ENCODE measurements around the gene UBE2K. TPM values are rescaled to one million over a fixed set of nuclear protein-coding genes. Genes with fewer than 3 reads are reported as not detected.

Gene UBE2K
- total and polyA plus RNA-seq, 2 experiments from 2014 or later, result 26.7 to 127 TPM

DNA sequence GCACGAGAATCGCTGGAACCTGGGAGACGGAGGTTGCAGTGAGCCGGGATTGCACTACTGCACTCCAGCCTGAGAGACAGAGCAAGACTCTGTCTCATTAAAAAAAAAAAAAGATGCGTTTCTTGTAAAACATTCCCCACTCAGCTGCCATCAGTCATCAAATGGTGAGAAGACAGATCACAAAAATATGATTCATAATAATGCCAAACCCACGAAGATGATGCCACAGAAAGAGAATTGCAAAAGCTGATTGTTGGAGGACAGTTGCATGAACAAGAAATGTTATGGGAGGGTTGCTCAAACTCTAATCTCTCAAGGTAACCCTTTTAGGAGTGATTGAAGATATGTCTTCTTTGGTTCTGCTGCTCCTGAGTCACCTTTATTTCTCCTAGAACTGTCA, 37.9 kb upstream of the UBE2K start:
- 54 to 56% methylated on average over 6 of the region's 6 CpGs for WGBS, 2 experiments (ENCODE audit: low coverage in 1 of 2, low lambda C conversion rate in 2 of 2, missing lambda C conversion rate in 2 of 2)
- no peaks in the 10 kb centered on the region for H3K79me2 ChIP-seq (ENCODE audit: insufficient read depth)
- in situ Hi-C loops (cut with MboI), result no loop called here
- H3K27ac ChIP-seq, result no peak overlapping the region
- TF ChIP-seq EZH2 (IDR thresholded peaks at IDR 0.05; ENCODE audit: insufficient read depth, poor library complexity, severe bottlenecking) (no peak), EZH2phosphoT487 (IDR thresholded peaks at IDR 0.05; ENCODE audit: insufficient read depth, low read depth) (no peak)
- H3K36me3 ChIP-seq (ENCODE audit: low read depth), result no peaks in the 10 kb centered on the region
- no peak overlapping the region for H3K4me2 ChIP-seq (ENCODE audit: unreplicated experiment)
- no peak overlapping the region for H3K4me3 ChIP-seq
- peaks cover 19% of the 10 kb centered on the region for H3K4me1 ChIP-seq (ENCODE audit: insufficient read depth)
- DNase-seq, result peak; percentile 53
- H3K9ac ChIP-seq, result no peak overlapping the region
- H4K20me1 ChIP-seq (ENCODE audit: insufficient read depth), result no peaks in the 10 kb centered on the region
- peaks cover 16% of the 10 kb centered on the region for H3F3A ChIP-seq (ENCODE audit: insufficient read depth)
- H3K9me3 ChIP-seq (ENCODE audit: low read depth), result no peaks in the 10 kb centered on the region
- H2AFZ ChIP-seq, result peak overlapping the region; percentile 57
- H3K9me2 ChIP-seq (ENCODE audit: insufficient read depth), result no peaks in the 10 kb centered on the region
- H3K27me3 ChIP-seq (replicated peaks; ENCODE audit: insufficient read depth), result no peaks in the 10 kb centered on the region

DNA sequence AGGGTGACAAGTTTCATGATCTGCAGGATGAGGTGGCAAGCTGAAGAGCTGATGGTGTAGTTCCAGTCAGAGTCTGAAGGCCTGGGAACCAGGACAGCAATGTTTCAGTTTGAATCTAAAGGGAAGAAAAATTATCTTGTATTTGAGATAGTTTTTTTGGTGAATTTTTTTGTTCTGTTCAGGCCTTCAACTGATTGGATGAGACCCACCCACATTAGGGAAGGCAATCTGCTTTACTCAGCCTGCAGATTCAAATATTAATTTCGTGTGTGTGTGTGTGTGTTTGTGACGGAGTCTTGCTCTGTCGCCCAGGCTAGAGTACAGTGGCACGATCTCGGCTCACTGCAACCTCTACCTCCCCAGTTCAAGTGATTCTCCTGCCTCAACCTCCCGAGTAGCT, 37.2 kb upstream of the UBE2K start:
- Histone ChIP-seq H2AFZ (no peak overlapping the region), H3K27me3 (replicated peaks; ENCODE audit: insufficient read depth) (no peaks in the 10 kb centered on the region), H3K9me3 (ENCODE audit: low read depth) (no peaks in the 10 kb centered on the region), H3K27ac (no peak overlapping the region), H4K20me1 (ENCODE audit: insufficient read depth) (no peaks in the 10 kb centered on the region), H3K9me2 (ENCODE audit: insufficient read depth) (no peaks in the 10 kb centered on the region), H3K79me2 (ENCODE audit: insufficient read depth) (no peaks in the 10 kb centered on the region), H3K36me3 (ENCODE audit: low read depth) (no peaks in the 10 kb centered on the region), H3F3A (ENCODE audit: insufficient read depth) (peaks cover 18% of the 10 kb centered on the region), H3K4me2 (ENCODE audit: unreplicated experiment) (no peak overlapping the region), H3K4me1 (ENCODE audit: insufficient read depth) (peaks cover 27% of the 10 kb centered on the region), H3K9ac (no peak overlapping the region), H3K4me3 (no peak overlapping the region)
- WGBS, 2 experiments (ENCODE audit: low coverage in 1 of 2, low lambda C conversion rate in 2 of 2, missing lambda C conversion rate in 2 of 2), result 93 to 97% methylated on average over 6 of the region's 6 CpGs
- no peak for DNase-seq
- TF ChIP-seq EZH2 (IDR thresholded peaks at IDR 0.05; ENCODE audit: insufficient read depth, poor library complexity, severe bottlenecking) (no peak), EZH2phosphoT487 (IDR thresholded peaks at IDR 0.05; ENCODE audit: insufficient read depth, low read depth) (no peak)
- in situ Hi-C loops (cut with MboI), result no loop called here

DNA sequence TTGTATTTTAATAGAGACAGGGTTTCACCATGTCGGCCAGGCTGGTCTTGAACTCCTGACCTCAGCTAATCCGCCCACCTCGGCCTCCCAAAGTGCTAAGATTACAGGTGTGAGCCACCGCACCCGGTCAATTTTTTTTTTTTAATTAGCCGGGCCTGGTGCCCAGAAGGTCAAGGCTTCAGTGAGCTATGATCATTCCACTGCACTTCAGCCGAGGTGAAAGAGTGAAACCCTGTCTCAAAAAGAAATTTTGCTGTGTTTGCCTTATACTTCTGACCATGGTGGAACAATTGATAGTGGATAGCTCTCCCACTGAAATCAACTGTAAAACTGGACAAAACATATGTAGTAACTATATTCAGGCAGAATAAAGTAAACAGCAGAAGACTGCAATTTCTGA, 35.3 kb upstream of the UBE2K start:
- H3K27me3 ChIP-seq (replicated peaks; ENCODE audit: insufficient read depth), result no peaks in the 10 kb centered on the region
- no peaks in the 10 kb centered on the region for H3K79me2 ChIP-seq (ENCODE audit: insufficient read depth)
- no peaks in the 10 kb centered on the region for H3K9me2 ChIP-seq (ENCODE audit: insufficient read depth)
- in situ Hi-C loops (cut with MboI), result no loop called here
- peaks cover 18% of the 10 kb centered on the region for H3F3A ChIP-seq (ENCODE audit: insufficient read depth)
- no peak overlapping the region for H2AFZ ChIP-seq
- DNase-seq, result no peak
- H3K9ac ChIP-seq, result no peak overlapping the region
- no peak overlapping the region for H3K27ac ChIP-seq
- H3K4me3 ChIP-seq, result no peak overlapping the region
- no peaks in the 10 kb centered on the region for H4K20me1 ChIP-seq (ENCODE audit: insufficient read depth)
- no peaks in the 10 kb centered on the region for H3K36me3 ChIP-seq (ENCODE audit: low read depth)
- no peaks in the 10 kb centered on the region for H3K9me3 ChIP-seq (ENCODE audit: low read depth)
- 95 to 96% methylated on average over 7 of the region's 7 CpGs for WGBS, 2 experiments (ENCODE audit: low coverage in 1 of 2, low lambda C conversion rate in 2 of 2, missing lambda C conversion rate in 2 of 2)
- peaks cover 28% of the 10 kb centered on the region for H3K4me1 ChIP-seq (ENCODE audit: insufficient read depth)
- TF ChIP-seq EZH2phosphoT487 (IDR thresholded peaks at IDR 0.05; ENCODE audit: insufficient read depth, low read depth), result no peak
- no peak for TF ChIP-seq EZH2 (IDR thresholded peaks at IDR 0.05; ENCODE audit: insufficient read depth, poor library complexity, severe bottlenecking)
- no peak overlapping the region for H3K4me2 ChIP-seq (ENCODE audit: unreplicated experiment)

DNA sequence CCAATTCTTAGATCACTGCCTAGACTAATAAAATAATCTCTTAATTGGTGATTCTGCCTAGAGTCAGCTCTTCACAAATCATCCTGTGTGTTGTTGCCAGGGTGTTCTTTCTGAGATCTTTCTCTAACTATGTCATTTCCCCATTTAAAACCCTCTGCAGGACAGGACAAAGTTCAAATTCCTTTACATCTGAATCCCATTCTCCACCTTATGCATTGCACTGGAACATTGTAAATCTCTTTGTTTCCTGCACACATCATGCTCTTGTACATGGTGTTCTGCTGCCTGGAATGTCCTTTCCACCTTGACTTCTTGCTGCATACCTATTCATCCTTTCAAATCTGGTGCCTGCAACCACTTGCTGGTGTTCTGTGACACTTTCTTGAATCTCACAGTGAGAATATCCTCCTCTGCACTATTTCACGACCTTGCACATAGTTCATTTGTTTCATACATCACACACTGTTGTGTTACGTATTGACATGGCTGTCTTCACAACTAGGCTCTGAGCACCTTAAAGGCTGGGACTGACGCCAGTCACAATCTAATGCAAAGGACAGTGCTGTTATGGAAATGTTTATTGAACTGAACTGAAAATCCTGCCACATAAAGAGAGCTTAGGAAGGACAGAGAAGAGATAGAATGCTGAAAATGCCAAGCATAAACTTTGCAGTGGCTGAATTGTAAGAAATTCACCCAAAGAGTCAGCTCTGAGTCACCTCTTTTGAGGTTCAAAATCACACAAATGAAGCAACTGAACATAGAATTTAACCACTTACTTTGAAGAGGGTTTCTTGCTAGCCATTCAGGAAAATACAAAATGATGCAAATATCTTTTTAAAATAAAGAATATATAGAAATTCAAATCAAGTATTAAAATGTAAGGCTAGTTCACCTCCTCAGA, 32.9 kb upstream of the UBE2K start:
- Histone ChIP-seq H3K9me3 (ENCODE audit: low read depth) (no peaks in the 10 kb centered on the region), H4K20me1 (ENCODE audit: insufficient read depth) (no peaks in the 10 kb centered on the region), H3K36me3 (ENCODE audit: low read depth) (no peaks in the 10 kb centered on the region), H3K79me2 (ENCODE audit: insufficient read depth) (no peaks in the 10 kb centered on the region), H3K9ac (peak overlapping the region; percentile 19; the same call in 1 of the 2 replicates), H3K27me3 (replicated peaks; ENCODE audit: insufficient read depth) (no peaks in the 10 kb centered on the region), H2AFZ (no peak overlapping the region), H3K4me3 (peak overlapping the region; percentile 36; the same call in 1 of the 2 replicates), H3K4me1 (ENCODE audit: insufficient read depth) (peaks cover 23% of the 10 kb centered on the region), H3K27ac (peak overlapping the region; percentile 52), H3F3A (ENCODE audit: insufficient read depth) (peaks cover 15% of the 10 kb centered on the region), H3K9me2 (ENCODE audit: insufficient read depth) (no peaks in the 10 kb centered on the region), H3K4me2 (ENCODE audit: unreplicated experiment) (peak overlapping the region; percentile 65)
- TF ChIP-seq EZH2phosphoT487 (IDR thresholded peaks at IDR 0.05; ENCODE audit: insufficient read depth, low read depth) (no peak), EZH2 (IDR thresholded peaks at IDR 0.05; ENCODE audit: insufficient read depth, poor library complexity, severe bottlenecking) (no peak)
- in situ Hi-C loops (cut with MboI), result no loop called here
- peak; percentile 76 for DNase-seq
- WGBS, 2 experiments (ENCODE audit: low coverage in 1 of 2, low lambda C conversion rate in 2 of 2, missing lambda C conversion rate in 2 of 2), result 82% methylated on average over 3 of the region's 3 CpGs
